NOMO-1 (cell line): Measurements from ENCODE around the gene NLE1.
"Not testable (repeated sequence)": the region's sequence is repeated elsewhere in the genome, so short reads cannot be mapped to it uniquely, and the experiment has no call there.

Source experiments
- DNase-seq, 2 experiments: peaks; one replicate each; lab custom pipeline; 2025; ENCODE audit not compliant: unreplicated experiment in 2 of 2; lab: John Stamatoyannopoulos, UW

NLE1 gene

GRCh38 chr17:35141681-35142466, at the start of gene NLE1:
Gene NLE1, minus strand, starts transcription at chr17:35142303. Its CDS starts 28 bp downstream, at chr17:35142275.
- peak; percentile 66 to 81 for DNase-seq

DNA sequence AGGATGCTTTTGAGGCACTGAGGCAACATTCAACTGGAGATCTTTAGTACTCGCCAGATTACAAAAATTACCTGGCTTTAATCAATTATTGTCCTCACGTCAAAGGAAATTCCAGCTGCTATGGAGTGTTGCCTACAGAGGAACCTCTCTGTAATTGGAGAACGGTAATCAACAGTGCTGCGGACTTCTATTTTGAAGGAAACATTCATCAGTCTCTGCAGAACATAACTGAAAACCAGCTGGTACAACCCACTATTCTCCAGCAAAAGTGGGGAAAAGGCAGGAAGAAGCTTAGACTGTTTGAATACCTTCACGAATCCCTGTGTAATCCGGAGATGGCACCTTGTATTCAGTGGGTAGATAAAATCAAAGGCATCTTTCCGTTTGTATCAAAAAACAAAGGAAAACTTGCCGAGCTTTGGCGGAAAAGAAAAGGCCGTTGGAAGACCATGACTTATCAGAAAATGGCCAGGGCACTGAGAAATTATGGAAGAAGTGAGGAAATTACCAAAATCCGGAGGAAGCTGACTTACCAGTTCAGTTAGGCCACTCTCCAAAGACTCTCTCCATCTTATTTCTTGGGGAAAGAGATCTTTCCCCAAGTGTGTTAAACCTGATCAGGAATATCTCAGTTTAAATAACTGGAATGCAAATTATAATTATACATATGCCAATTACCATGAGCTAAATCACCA, 49.0 kb upstream of the NLE1 start:
- DNase-seq, result no peak

GRCh38 chr17:35189291-35189690, 47.2 kb upstream of the NLE1 start:
- DNase-seq, result peak; percentile 61 to 91

DNA sequence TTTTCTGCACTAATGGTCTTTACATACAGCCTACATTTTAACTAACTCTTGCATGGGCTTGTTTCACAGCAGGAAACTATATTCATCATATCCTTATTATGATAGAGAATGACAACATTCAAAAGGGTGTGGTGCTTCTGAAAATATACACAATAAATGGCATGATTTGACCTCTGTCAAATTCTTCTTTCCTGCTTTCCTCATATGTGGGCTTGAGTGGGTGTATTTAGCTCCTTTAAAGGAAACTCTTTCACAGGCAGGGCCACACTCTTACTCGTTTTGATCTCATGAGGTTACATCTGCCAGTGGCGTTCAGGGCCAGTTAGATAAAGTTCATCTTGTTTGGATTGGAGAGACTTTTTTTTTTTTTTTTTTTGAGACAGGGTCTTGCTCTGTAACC, 46.0 kb upstream of the NLE1 start:
- DNase-seq, result peak in 1 of 2 experiments; percentile 4

DNA sequence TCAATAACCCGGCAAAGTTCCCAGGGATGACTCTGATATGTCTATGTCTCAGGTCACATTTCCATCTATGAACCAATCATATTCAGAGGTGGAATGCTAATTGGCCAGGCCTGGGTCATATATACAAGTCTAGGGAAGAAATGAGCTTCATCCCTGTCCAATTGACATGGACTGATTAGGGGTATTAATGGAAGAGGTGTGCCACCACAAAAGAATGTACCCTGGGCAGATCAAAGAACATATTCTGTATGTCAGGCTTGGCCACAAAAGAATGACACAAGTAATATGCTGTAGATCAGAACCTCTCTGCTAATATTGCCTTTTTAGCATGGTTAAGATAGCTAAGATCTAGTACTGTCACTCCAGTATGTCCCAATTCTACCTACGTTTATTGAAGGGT, 45.4 kb upstream of the NLE1 start:
- DNase-seq, result no peak

DNA sequence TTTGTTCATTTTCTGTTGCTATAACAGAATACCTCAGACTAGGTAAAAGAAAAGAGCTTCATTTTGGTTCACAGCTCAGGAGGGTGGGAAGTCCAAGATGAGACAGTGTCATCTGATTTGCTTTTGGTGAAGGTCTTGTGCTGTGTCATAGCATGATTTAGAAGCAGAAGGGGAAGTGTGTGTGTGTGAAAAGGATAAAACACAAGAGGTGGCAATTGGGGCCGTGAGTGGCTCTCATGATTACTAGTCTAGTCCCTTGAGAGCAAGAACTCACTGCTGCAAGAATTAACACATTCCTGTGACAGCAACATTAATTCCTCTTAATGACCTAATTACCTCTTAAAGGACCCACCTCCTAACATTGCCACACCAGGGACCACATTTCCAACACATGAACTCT, 43.7 kb upstream of the NLE1 start:
- DNase-seq, result peak; percentile 8 to 24

DNA sequence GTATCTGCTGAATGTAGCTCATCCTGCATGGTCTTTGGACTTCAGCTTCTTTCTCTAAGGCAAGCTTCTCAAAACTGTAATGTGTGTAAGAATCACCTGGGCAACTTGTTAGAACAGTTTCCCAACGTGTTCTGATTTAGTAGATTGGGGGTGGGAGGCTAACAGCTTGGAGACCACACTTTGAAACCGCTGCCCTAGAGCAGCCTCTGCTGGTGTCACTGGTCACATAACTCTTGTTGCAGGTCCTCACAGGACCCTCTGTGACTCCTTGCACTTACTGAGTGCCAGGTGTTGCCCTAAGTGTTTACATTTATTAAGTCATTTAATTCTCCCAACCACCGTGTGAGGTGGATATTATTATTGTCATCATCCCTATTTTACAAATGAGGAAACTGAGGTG, 42.2 kb upstream of the NLE1 start:
- DNase-seq, result no peak

- no peak for DNase-seq
These were observed 41.2 kb upstream of the NLE1 start for GRCh38 chr17:35183332-35183731.

GRCh38 chr17:35179379-35179778, 37.3 kb upstream of the NLE1 start:
- DNase-seq, result not testable (repeated sequence)

- DNase-seq, result no peak
These were observed 34.8 kb upstream of the NLE1 start for GRCh38 chr17:35176897-35177296.

DNA sequence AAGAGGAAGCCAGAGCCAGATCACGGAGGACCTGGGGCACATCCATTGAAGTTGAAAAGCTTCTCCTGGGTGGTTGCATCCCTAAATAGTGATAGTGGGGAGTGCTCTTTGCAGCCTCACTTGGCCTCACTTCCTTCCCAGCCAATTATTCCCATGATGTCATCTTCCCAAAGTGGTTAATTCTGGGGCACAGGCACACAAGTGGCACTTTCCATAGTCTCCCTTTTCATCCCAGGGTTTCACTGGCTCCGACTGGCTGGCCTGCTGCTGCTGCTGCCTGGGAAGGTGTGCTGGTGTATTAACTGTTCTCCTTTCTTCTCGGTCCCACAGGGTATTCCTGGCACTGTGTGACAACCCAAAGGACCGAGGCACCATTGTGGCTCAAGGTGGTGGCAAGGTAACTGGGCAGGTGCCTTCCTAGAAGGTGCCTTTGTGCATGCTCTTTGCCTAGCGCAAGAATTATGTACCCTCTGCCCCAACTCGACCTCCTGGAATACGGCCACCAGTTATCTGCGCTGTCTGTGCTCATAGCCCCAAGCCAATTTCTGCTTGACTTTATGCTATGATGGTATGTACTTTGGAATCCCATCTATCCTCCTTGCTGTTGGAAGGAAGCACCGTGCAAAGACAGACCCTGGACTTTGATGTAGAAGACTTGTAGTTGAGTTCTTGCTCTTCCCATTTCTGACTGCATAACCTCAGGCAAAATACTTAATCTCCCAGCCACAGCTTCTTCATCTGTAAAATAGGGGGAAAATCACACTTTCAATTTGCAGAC, 33.7 kb upstream of the NLE1 start:
- no peak for DNase-seq

DNA sequence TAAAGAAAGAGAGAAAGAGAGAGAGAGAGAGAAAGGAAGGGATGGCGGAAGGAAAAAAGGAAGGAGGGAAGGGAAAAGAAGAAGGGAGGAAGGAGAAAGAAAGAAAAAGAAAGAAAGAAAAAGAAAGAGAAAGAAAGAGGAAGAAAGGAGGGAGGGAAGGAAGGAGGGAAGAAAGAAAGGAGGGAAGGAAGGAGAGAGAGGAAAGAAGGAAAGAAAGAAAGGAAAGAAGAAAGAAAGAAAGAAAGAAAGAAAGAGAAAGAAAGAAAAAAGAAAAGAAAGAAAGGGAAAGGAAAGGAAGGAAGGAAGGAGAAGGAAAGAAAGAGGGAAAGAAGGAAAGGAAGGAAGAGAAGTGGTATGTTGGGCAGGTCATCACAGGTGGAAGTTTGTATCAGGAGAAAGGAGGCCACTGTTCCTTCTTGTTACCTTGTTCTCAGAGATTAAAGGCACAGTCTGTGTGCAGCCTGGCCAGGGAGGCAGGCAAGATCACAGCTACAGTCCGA, 32.8 kb upstream of the NLE1 start:
- DNase-seq, result no peak

- not testable (repeated sequence) for DNase-seq
These were observed 30.2 kb upstream of the NLE1 start for GRCh38 chr17:35172321-35172720.

GRCh38 chr17:35171834-35172233, 29.7 kb upstream of the NLE1 start:
- DNase-seq, result no peak

- DNase-seq, result peak in 1 of 2 experiments; percentile 45
These were observed 29.1 kb upstream of the NLE1 start for GRCh38 chr17:35170968-35171771.

DNA sequence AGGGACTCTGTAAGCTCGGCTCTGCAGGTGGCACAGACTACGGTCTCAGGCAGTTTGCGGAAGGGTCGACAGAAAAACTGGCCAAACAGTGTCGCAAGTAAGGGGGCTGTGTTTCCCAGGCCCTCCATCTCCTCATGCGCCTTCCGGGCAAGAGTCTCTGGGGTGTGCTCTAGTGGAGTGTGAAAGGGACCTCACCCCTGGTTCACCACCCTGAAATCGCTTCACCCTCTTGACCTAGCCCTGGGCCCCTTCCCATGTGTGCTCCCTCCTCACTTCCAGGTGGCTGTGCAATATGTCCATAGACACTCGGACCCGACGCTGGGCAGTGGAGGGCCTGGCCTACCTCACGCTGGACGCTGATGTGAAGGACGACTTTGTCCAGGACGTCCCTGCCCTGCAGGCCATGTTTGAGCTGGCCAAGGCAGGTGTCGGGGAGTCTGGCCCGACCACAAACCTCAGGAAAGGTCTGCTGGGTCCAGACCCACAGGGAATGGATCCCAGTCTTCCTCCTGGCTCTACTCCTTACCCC, 27.8 kb upstream of the NLE1 start:
- no peak for DNase-seq

DNA sequence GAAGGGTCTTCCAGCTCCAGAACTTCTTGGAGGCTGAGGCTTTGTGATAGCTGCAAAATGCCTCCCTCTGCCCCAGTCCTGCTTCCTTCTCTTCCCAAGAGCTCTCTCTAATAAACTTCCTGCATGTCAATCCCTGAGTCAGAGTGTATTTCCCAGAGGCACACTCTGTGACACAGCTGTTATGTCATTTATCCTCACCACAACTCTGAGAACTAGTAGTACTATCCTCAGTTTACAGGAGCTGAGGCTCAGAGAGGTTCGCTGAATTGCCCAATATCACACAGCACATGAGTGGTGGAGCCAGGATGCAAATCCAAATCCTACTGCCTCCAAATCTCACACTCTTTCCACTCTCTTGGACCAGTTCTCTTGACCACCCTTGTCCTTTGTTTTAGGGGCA, 25.6 kb upstream of the NLE1 start:
- no peak for DNase-seq

DNA sequence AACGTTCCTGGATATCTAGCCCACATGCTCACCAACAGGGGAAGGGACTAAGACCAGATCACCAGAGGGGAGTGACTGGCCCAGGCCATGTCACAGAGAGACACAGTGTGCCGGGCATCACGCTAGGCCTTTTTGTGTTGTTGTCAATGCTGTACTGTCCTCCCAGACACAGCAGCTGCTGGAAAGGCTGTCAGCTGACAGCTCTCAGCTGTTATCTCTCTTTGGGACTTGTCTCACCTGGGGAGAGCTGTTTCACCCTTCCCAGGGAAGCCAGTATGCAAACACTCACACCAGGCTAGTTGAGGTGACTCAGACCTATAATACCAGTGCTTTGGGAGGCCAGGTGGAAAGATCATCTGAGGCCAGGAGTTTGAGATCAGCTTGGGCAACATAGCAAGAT, 24.9 kb upstream of the NLE1 start:
- DNase-seq, result no peak

DNA sequence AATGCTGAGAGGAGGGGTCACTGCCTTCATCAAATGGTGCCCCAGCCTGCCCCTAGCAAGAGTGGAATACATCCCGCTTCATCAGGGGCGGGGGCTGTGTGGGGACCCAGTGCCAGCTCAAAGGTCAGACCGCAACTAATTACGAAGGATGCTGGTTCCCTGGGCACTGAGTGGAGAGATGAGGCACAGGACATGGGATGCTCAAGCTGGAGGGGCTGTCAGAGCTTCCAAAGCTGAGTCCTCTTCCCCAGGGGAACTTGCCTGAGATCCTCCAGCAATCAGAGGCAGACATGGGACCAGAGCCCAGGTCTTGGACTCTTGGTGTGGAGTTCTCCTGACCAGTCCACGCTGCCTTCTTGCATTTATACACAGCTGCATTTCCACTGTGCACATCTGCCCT, 24.4 kb upstream of the NLE1 start:
- no peak for DNase-seq

DNA sequence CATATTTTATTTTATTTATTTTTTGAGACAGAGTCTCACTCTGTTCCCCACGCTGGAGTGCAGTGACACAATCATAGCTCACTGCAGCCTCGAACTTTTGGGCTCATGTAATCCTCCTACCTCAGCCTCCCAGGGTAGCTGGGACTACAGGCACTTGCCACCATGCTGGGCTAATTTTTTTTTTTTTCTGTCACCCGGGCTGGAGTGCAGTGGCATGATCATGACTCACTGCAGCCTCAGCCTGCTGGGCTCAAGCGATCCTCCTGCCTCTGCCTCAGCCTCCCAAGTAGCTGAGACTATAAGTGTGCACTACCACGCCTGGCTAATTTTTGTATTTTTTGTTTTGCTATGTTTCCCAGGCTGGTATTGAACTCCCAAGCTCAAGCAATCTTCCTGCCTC, 22.6 kb upstream of the NLE1 start:
- DNase-seq, result no peak
